GM12801 (cell line): ENCODE measurements around the gene CAPN11.

ENCODE experiments used
- TF ChIP-seq, protein P1 (sequence below): IDR thresholded peaks from one replicate; pipeline ENCODE4 v1.5.1; 2011; ENCODE audit warnings: control low read depth; ENCODE audit not compliant: insufficient read length; ENCODE audit errors: extremely low read depth

CAPN11 gene

DNA sequence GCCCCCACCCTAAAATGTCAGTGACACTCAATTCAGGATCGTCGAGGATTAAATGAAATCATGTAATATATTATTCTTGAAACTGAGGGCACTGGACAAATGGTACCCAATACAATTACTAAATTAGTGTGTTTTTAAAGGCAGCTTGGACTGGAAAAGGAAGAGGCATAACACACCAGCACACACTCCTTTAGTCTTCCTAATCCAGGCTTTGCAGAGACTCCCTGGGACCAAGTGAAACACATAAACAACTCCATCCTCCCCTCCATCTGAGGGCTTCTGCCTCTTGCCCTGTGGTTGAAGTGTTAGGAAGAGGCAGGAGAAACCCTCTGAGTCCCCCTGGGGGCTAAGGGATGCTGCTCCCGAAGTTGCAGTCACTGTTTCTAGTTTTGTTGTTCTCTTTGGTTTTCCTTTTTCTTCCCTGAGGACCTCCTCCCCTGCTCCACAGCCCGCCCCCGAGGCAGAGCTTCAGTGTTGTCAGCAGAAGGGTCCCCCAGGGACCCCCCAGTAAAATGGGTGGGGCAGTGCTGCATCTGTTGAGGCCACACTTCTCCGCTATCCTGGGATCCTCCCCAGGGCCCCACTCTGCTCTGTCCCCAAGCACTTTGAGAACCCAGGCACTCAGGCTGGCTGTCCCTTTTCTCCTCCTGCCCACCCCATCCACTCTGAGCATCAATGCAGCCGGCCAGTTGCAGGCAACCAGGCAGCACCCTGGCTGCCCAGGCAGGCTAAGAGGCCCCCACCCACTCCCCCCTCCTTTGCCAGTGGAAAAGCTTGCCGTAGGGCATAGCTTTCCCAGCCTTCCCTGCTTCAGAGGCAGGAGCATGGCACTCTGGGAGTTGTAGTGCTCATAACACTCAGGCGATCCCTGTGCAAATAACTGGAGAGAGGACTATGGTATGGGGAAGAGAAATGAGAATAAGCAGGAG, 25.4 kb upstream of the CAPN11 start:
- TF ChIP-seq, protein P1, sequence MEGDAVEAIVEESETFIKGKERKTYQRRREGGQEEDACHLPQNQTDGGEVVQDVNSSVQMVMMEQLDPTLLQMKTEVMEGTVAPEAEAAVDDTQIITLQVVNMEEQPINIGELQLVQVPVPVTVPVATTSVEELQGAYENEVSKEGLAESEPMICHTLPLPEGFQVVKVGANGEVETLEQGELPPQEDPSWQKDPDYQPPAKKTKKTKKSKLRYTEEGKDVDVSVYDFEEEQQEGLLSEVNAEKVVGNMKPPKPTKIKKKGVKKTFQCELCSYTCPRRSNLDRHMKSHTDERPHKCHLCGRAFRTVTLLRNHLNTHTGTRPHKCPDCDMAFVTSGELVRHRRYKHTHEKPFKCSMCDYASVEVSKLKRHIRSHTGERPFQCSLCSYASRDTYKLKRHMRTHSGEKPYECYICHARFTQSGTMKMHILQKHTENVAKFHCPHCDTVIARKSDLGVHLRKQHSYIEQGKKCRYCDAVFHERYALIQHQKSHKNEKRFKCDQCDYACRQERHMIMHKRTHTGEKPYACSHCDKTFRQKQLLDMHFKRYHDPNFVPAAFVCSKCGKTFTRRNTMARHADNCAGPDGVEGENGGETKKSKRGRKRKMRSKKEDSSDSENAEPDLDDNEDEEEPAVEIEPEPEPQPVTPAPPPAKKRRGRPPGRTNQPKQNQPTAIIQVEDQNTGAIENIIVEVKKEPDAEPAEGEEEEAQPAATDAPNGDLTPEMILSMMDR: no peak

DNA sequence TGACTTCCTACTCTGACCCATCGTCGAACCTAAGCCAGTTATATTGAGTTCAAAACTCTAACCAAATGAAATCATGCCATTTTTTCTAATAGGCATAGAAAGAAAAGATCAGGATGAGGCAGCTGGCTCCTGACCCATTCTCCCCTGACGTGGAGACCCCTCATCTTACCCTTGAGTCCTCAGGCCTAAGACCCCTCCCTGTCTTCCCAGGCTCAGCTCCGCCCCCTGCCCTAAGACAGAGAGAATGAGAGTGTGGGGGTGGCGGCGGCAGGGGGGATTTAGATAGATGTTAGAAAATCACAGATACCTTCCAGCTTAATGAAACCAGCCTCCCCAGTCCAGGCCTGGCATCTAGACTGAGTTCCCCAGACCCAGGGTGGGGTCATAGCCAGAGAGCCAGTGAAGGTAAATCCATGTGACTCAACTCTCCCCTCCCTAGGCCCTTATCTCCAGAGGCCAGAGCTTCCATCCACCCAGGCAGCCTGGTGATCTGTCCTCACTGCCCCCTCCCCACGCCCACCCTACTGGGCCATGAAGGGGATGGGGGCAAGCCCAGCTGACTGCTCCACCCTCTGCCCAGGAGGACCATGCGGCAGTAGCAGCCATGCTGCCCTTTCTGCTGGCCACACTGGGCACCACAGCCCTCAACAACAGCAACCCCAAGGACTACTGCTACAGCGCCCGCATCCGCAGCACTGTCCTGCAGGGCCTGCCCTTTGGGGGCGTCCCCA, 24.5 kb upstream of the CAPN11 start:
- TF ChIP-seq, protein P1: no peak

DNA sequence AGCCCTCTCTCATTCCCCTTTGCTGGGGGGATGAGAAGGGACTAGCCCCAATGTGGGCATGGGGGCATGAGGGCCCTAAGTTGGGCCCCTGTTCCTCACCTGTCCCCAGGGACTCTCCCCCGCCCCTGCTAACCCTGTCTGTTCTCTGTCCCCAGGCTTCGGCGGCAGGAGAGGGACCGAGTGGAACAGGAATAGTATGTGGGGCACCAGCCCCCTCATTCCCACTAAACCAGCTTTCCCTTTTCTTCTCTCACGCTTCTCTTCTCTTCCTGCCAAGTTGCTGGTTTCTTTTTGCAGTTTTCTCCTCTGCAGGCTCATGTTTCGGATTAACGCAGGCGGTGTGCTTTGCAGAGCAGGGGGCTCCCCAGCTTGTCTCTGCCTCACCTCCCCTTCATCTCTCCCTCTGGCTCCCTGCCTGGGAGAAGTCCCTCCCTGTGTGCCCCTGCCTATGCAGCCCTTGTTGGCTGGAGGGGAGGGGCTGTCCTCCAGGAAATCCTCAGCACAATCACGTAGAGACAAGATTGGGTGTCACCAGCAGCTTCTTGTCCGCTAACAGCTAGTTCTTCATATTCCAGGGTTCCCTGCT, 23.4 kb upstream of the CAPN11 start:
- TF ChIP-seq, protein P1: no peak

GRCh38 chr6:44135875-44136274, 22.7 kb upstream of the CAPN11 start:
- TF ChIP-seq, protein P1: no peak

DNA sequence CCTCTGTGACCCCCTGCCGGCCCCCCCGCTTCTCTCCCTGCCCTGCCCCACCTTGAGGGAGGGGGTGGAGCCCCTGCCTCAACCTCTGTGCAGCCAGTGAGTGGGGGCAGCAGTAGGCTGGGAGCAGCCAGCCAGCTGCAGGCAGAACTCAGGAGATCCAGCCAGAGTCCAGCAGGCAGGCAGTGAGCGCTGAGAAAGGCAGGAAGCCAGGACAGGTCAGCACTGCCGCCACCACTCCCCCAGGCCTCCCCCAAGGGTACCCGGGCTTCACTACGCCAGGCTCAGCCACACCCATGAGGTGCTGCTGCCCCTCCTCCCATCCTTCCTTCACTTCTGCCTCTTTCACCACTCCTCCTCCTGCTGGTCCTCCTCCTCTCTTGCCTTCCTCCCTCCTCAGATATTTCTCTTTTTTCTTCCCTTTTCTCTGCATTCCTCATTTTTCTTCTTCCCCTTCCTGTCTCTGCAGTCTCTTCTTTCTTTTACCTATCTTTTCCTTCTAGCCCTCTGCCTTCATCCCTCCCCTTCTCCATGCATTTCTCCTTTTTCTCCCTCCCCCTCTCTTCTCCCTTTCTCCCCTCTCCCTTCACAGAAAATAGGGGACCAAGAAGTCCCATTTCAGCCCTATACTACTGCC, 19.8 kb upstream of the CAPN11 start:
- TF ChIP-seq, protein P1: no peak

DNA sequence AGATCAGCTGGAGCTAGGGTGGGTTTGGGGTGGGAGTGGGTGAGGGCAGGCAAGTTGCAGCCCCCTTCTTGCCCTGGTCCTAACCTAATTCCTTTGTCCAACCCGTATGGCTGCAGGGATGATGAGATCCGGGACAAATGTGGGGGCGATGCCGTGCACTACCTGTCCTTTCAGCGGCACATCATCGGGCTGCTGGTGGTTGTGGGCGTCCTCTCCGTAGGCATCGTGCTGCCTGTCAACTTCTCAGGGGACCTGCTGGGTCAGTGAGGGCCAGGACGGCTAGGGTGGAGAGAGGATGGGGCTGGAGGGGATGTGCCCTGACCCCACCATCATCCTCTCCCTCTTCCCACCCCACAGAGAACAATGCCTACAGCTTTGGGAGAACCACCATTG, 19.3 kb upstream of the CAPN11 start:
- TF ChIP-seq, protein P1: no peak

DNA sequence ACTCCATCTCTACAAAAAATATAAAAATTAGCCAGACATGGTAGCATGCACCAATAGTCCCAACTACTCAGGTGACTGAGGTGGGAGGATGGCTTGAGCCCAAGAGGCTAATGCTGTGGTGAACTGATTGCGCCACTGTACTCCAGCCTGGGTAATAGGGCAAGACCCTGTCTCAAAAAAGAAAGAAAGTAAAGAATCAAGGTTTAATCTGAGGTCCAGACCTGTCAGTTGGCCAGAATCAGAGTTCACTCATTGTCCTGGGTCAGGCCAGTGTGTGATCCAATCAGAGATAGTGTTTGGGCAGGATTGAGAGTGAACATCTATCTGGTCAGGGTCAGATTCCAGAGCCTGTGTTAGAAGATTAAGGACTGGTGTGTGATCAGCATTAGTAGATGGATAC, 15.8 kb upstream of the CAPN11 start:
- TF ChIP-seq, protein P1: no peak
